Transverse colon (tissue), 4 donors: ENCODE data around the gene MRPL20.

Experiments
- EP300 ChIP-seq: sonication (generic); formaldehyde crosslinking; IDR thresholded peaks from one replicate; pipeline ENCODE4 v1.6.1; 2017; ENCODE audit warnings: antibody characterized with exemption, low read depth
- POLR2A ChIP-seq: fragments of 450-650 bp; IDR thresholded peaks from one replicate; pipeline ENCODE4 v1.6.1; 2016; ENCODE audit warnings: antibody characterized with exemption, mild to moderate bottlenecking, moderate library complexity
- POLR2AphosphoS5 ChIP-seq, 3 donors: sonication (generic); formaldehyde crosslinking; IDR thresholded peaks; one replicate each; pipeline ENCODE4 v1.6.1; 2016; ENCODE audit warnings: antibody characterized with exemption in 3 of 3
- TF ChIP-seq, protein P1 (sequence below), 5 experiments: fragments of 200-600 bp in 3 of 5; fragments of 450-650 bp in 2 of 5; sonication (generic) in 3 of 5; IDR thresholded peaks; 1 replicate in 2 of 5; 2 replicates in 3 of 5; pipeline ENCODE4 v1.5.1; 2016 to 2017; ENCODE audit warnings: antibody characterized with exemption in 5 of 5, inconsistent platforms in 3 of 5, mild to moderate bottlenecking in 2 of 5, moderate library complexity in 1 of 5

- TF ChIP-seq POLR2AphosphoS5 (IDR thresholded peaks at IDR 0.05) (no peak), EP300 (no peak), POLR2A (no peak)
- TF ChIP-seq, protein P1, sequence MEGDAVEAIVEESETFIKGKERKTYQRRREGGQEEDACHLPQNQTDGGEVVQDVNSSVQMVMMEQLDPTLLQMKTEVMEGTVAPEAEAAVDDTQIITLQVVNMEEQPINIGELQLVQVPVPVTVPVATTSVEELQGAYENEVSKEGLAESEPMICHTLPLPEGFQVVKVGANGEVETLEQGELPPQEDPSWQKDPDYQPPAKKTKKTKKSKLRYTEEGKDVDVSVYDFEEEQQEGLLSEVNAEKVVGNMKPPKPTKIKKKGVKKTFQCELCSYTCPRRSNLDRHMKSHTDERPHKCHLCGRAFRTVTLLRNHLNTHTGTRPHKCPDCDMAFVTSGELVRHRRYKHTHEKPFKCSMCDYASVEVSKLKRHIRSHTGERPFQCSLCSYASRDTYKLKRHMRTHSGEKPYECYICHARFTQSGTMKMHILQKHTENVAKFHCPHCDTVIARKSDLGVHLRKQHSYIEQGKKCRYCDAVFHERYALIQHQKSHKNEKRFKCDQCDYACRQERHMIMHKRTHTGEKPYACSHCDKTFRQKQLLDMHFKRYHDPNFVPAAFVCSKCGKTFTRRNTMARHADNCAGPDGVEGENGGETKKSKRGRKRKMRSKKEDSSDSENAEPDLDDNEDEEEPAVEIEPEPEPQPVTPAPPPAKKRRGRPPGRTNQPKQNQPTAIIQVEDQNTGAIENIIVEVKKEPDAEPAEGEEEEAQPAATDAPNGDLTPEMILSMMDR (IDR thresholded peaks at IDR 0.05): no peak
These were observed 42.1 kb upstream of the MRPL20 start, which contains the start of gene ATAD3C for GRCh38 chr1:1449099-1449739.
